Colonic mucosa (tissue), 4 donors: ENCODE data around the gene DLGAP4. TPM values are rescaled to one million over a fixed set of nuclear protein-coding genes. Genes with fewer than 3 reads are reported as not detected.

Experiments
- DNase-seq: peaks from one replicate; pipeline ENCODE4 v3.0.0-alpha.2; 2020
- H3K27ac ChIP-seq: fragments of 200-600 bp; one replicate; pipeline ENCODE4 v1.8.0; 2021
- H3K27me3 ChIP-seq: fragments of 200-600 bp; one replicate; pipeline ENCODE4 v1.8.0; 2021
- H3K36me3 ChIP-seq: fragments of 200-600 bp; one replicate; pipeline ENCODE4 v1.8.0; 2021
- H3K4me1 ChIP-seq: fragments of 200-600 bp; one replicate; pipeline ENCODE4 v1.8.0; 2021; ENCODE audit warnings: mild to moderate bottlenecking
- H3K4me3 ChIP-seq: fragments of 200-600 bp; one replicate; pipeline ENCODE4 v1.8.0; 2021
- H3K9ac ChIP-seq, 2 donors: one replicate each; pipeline ENCODE4 v1.7.0; 2013; ENCODE audit warnings: control low read depth in 2 of 2, low read depth in 2 of 2, low read length in 2 of 2
- H3K9me3 ChIP-seq: fragments of 200-600 bp; one replicate; pipeline ENCODE4 v1.8.0; 2021
- CTCF ChIP-seq: fragments of 200-600 bp; IDR thresholded peaks from one replicate; pipeline ENCODE4 v1.8.0; 2022; ENCODE audit warnings: antibody characterized with exemption, mild to moderate bottlenecking
- intact Hi-C: fragments of 100-400 bp; cut with DNase I; formaldehyde crosslinking; loops from one replicate; pipeline ENCODE4 v1.14.1; 2022
- total RNA-seq, 2 donors: library from RNA; stranded (reverse); fragmentation: NEBNext Ultra II Directional in 1 of 2; extraction: Animal tissue kit (Norgen Biotek cat#: 25700) in 1 of 2; gene quantifications; one replicate each; pipeline ENCODE4 v1.2.1, GENCODE V29; 2021
- donor health status: healthy.
- donor health status: DM: no; HTN: no; CAD: no.
- donor health status: DM: no; HTN: no; CAD: no.

Gene DLGAP4
- total RNA-seq, 2 donors from 2014 or later, result 43.1 to 48.6 TPM

- no peak for TF ChIP-seq CTCF
- Histone ChIP-seq H3K36me3 (no peaks in the 10 kb centered on the region), H3K9ac (no peak overlapping the region), H3K27me3 (no peaks in the 10 kb centered on the region), H3K4me3 (no peak overlapping the region), H3K4me1 (no peaks in the 10 kb centered on the region), H3K27ac (no peak overlapping the region), H3K9me3 (no peaks in the 10 kb centered on the region)
- intact Hi-C loops, result no loop called here
- DNase-seq, result no peak
Measured at GRCh38 chr20:36351937-36352336, 45.8 kb downstream of the DLGAP4 start.

- no peak for TF ChIP-seq CTCF
- no peak for DNase-seq
- Histone ChIP-seq H3K9me3 (no peaks in the 10 kb centered on the region), H3K4me1 (no peaks in the 10 kb centered on the region), H3K9ac (no peak overlapping the region), H3K4me3 (no peak overlapping the region), H3K36me3 (no peaks in the 10 kb centered on the region), H3K27me3 (no peaks in the 10 kb centered on the region), H3K27ac (no peak overlapping the region)
- intact Hi-C loops, result no loop called here
Measured at GRCh38 chr20:36352843-36353553, 46.9 kb downstream of the DLGAP4 start.

- Histone ChIP-seq H3K36me3 (no peaks in the 10 kb centered on the region), H3K9me3 (no peaks in the 10 kb centered on the region), H3K27ac (no peak overlapping the region), H3K9ac (no peak overlapping the region), H3K4me3 (no peak overlapping the region), H3K4me1 (no peaks in the 10 kb centered on the region), H3K27me3 (no peaks in the 10 kb centered on the region)
- DNase-seq, result no peak
- intact Hi-C loops, result no loop called here
- TF ChIP-seq CTCF, result no peak
Measured at GRCh38 chr20:36353740-36354139, 47.6 kb downstream of the DLGAP4 start.

GRCh38 chr20:36355469-36356171 lies 49.5 kb downstream of the DLGAP4 start:
- Histone ChIP-seq H3K27ac (no peak overlapping the region), H3K27me3 (no peaks in the 10 kb centered on the region), H3K9ac (no peak overlapping the region), H3K4me3 (no peak overlapping the region), H3K9me3 (no peaks in the 10 kb centered on the region), H3K36me3 (no peaks in the 10 kb centered on the region), H3K4me1 (no peaks in the 10 kb centered on the region)
- intact Hi-C loops, result no loop called here
- no peak for DNase-seq
- no peak for TF ChIP-seq CTCF

GRCh38 chr20:36359668-36360406 lies 53.7 kb downstream of the DLGAP4 start:
- no peak for DNase-seq
- TF ChIP-seq CTCF, result no peak
- intact Hi-C loops, result no loop called here
- Histone ChIP-seq H3K27ac (no peak overlapping the region), H3K9ac (no peak overlapping the region), H3K27me3 (no peaks in the 10 kb centered on the region), H3K4me1 (no peaks in the 10 kb centered on the region), H3K9me3 (no peaks in the 10 kb centered on the region), H3K36me3 (no peaks in the 10 kb centered on the region), H3K4me3 (no peak overlapping the region)
